Middle frontal gyrus (tissue), 1 donor: ENCODE measurements around the gene NIPBL.
"Not testable (repeated sequence)": the region's sequence is repeated elsewhere in the genome, so short reads cannot be mapped to it uniquely, and the experiment has no call there.

Source experiments
- DNase-seq: peaks from one replicate; pipeline ENCODE4 v3.0.0-alpha.2; 2015; ENCODE audit warnings: low spot score; ENCODE audit errors: extremely low spot score

The NIPBL gene

DNA sequence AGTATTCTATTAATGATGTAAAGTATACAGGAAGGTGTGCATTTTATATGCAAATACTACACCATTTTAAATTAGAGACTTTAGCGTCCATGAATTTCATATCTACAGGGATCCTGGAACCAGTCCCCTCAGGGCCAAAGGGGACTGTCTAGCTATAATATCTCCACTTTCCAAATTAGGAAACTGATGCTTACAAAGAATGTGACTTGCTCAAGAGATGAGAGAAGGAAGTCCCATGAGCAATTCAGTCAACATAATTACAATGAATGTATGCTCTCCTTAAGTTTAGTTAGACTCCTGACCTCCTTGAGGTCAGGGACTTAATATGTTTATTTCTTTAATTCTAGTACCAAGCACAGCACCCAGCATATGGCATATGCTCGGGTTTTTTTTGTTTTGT, 23.7 kb downstream of the NIPBL start:
- no peak for DNase-seq

DNA sequence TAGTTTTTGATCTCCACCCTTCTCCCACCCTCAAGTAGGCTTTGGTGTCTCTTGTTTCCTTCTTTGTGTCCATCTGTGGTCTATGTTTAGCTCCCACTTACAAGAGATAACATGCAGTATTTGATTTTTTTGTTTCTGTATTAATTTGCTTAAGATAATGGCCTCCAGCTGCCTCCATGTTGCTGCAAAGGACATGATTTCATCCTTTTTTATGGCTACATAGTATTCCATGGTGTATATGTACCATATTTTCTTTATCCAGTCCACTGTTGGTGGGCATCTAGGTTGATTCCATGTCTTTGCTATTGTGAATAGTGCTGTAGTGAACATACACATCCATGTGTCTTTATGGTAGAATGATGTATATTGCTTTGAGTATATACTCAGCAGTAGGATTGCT, 24.5 kb downstream of the NIPBL start:
- not testable (repeated sequence) for DNase-seq

DNA sequence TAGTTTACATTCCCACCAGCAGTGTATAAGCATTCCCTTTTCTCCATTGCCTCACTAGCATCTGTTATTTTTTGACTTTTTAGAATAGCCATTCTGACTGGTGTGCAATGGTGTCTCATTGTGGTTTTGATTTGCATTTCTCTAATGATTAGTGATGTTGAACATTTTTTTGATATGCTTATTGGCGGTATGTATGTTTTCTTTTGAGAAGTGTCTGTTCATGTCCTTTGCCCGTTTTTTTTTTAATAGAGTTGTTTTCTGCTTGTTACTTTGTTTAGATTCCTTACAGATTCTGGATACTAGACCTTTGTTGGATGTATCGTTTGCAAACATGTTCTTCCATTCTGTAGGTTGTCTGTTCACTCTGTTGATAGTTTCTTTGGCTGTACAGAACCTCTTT, 25.3 kb downstream of the NIPBL start:
- DNase-seq, result no peak

DNA sequence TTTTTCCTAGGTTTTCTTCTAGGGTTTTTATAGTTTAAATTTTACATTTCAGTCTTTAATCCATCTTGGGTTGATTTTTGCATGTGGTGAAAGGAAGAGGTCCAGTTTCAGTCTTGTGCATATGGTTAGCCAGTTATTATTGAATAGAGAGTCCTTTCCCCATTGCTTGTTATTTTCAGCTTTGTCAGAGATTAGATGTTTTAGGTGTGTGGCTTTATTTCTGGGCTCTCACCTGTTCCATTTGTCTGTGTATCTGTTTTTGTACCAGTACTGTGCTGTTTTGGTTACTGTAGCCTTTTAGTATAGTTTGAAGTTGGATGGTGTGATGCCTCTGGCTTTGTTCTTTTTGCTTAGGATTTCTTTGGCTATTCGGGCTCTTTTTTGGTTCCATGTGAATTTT, 25.8 kb downstream of the NIPBL start:
- no peak for DNase-seq

DNA sequence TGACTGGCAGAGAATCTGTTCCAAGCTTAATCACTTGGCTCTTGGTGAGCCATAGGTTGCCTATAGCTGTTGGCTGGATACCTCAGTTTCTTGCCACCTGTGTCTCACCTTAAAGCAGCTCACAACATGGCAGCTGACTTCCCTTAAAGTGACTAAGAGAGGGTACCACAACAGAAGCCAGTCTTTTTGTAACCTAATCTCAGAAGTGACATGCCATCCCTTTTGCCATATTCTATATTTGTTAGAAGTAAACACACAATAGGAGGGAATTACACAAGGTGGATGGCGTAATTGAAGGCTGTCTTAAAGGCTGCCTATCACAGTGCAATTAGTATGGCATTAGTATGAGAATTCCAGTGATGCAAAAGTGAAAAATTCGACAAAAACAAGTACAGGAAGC, 28.1 kb downstream of the NIPBL start:
- no peak for DNase-seq

DNA sequence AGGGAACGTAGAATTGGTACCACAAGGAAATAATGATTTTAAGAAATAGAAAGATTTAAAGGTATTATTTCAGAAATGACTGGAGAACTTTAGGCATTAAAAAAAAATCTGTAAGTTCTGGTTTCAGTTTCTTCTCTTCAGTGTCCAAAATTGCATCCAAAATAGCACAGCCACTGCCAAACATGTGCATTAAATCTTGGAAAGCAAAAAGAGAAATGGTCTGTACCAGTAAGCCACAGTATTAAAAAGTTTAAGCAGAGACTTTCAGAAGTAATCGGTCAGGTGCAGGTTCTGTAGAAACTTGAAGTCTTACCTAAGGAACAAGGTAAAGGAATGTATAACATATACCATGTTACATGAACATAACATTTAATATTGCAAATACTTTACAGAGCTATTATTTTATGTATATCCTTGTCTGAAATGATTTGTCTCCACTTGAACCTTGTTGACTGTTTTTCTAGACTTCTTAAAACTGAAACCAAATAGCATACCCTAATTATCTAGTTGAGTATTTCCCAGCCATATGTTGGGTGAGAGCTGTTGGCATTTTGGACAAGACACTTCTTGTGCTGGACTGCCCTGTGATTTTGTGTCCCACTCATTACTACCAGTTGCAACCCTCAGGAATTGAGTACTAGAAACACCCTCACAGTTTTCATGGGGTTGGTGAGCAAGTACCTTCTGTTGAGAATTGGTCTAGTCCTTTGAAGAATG, 32.1 kb downstream of the NIPBL start:
- DNase-seq, result no peak

DNA sequence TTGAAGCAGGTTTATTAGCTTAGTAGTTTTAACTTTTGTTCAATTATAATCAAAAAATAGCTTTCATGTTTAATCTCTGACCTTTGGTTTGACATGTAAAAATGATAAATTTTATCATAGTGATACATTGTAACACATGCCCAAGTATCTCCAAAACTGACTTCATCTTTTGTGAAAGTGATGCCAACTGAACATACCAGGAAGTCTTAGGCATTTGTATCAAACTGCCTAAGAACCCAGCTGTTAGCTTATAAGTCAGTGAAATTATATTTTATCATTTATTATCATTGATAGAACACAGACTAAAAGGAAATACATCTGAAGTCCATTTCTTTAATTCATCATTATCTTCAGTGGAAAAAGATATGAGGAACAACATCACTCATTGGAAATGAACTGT, 39.1 kb downstream of the NIPBL start:
- no peak for DNase-seq

DNA sequence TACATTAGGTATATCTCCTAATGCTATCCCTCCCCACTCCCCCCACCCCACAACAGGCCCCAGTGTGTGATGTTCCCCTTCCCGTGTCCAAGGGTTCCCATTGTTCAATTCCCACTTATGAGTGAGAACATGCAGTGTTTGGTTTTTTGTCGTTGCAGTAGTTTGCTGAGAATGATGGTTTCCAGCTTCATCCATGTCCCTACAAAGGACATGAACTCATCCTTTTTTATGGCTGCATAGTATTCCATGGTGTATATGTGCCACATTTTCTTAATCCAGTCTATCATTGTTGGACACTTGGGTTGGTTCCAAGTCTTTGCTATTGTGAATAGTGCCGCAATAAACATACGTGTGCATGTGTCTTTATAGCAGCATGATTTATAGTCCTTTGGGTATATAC, 40.0 kb downstream of the NIPBL start:
- DNase-seq, result not testable (repeated sequence)

DNA sequence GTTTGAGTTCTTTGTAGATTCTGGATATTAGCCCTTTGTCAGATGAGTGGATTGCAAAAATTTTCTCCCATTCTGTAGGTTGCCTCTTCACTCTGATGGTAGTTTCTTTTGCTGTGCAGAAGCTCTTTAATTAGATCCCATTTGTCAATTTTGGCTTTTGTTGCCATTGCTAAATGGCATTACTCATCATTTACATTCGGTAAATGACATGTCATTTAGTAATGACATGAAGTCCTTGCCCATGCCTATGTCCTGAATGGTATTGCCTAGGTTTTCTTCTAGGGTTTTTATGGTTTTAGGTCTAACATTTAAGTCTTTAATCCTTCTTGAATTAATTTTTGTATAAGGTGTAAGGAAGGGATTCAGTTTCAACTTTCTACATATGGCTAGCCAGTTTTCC, 40.8 kb downstream of the NIPBL start:
- DNase-seq, result not testable (repeated sequence)

DNA sequence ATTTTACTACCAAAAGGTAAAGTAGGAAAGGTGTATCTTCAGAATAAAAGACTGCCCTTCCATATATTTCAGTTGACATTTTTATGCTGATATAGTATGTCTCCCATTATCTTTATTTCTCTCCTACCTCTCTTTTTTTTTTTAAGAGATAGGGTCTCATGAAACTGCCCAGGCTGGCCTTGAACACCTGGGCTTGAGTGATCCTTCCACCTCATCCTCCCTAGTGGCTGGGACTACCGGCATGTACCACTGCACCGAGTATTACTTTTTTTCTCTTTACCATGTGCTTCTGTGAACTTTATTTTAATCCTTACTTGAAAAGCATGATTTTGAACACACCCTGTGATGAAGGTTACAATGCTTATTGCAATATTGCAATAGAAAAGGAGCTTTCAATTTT, 42.7 kb downstream of the NIPBL start:
- DNase-seq, result no peak

DNA sequence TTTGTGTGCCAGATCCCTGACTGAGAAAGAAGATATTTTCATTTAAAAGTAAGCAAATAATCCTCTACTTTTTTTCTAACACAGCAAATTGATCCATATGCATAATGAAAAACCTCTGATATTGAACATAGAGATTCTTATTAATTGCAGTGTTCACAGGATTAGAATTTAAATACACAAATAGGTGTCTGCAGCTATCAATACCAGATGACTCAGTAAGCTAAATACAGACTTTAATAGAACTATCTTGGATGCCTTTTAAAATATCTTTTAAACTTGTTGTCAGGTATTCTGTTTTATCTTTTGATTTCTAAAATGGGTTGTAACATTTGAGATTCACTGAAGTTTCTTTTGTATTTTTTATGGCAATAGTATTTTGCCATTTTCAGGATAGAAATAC, 43.1 kb downstream of the NIPBL start:
- no peak for DNase-seq

DNA sequence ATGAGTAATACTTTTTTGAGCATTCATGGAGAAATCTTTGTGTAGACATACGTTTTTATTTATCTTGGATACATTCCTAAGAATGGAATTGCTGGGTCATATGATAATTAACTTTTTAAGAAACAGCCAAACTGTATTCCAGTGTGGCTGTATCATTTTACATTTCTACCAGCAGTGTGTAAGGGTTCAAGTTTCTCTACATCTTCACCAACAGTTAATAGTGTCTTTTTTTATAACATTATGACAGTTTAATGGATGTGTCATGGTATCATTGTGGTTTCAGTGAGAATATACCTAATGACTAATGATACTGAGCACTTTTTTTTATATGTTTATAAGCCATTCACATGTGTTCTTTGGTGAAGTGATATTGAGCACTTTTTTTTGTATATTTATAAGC, 52.4 kb downstream of the NIPBL start:
- no peak for DNase-seq

DNA sequence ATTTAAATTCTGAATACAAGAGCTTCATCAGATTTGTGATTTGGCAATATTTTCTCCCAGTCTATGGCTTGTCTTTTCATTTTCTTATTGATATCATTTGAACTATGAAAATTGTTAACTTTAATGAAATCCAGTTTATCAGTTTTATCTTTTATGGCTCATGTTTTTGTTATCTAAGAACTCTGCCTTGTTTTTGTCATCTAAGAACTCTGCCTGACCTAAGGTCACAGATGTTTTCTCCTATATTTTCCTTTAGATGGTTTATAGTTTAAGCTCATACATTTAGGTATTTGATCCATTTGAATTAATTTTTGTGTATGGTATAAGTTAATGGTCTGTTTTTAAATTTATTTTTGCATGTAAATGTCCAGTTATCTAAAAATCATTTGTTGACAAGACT, 52.9 kb downstream of the NIPBL start:
- DNase-seq, result no peak

DNA sequence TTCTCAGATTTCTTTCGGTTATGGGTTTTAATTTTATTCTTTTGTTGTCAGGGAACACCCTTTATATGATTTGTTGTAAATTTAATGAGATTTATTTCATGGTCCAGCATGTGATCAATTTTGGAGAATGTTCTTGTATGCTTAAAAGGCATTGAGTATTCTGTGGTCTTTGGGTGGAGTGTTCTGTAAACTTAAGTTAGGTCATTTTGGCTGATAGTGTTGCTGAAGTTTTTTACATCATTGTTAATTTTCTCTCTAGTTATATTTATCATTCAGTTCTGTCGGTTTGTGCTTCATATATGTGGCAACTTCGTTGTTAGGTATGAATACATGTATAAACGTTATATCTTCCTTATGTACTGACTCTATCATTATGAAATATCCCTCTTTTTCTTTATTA, 55.5 kb downstream of the NIPBL start:
- DNase-seq, result no peak

DNA sequence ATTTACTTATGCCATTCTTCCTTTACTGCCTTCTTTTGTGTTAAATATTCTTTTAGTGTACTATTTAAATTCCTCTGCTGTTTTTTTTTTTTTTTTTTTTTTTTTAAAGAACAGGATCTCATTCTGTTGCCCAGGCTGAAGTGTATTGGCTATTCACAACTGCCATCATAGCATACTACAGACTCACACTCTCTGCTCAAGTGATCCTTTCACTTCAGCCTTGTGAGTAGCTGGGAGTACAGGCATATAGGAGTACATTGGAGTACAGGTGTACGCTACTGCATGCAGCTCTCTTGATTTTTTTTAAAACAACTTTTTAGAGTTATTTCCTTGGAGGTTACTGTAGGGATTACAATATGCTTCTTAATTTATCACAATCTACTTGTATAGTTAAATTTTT, 56.1 kb downstream of the NIPBL start:
- no peak for DNase-seq

DNA sequence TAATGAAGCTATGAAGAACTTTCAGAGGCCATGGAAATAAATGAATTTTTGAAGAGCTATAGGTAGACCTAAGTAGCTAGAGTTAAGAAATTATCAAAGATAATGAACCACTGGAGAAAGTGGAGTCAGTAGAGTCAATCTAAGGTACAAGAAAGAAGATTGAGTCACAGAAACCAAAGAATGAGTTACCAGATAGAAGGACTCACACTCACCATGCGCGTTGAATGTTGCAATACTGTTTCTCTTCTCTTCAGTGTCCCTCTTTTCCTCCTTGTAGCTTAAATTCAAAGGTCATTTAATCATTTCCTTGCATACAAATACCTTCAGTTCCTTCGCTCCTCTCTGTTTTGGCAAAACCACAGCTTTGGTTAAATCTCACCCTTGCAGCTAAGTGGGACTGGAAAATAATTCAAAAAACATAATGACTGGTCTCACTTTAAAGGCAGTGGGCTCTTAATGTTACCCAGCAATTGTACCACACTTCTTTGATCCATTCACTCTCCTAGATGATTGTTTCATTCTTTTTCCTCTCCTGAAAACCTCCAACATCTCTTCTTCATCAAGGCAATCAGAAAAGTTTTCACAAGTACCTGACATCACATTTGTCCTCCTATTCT, 58.3 kb downstream of the NIPBL start:
- DNase-seq, result no peak

DNA sequence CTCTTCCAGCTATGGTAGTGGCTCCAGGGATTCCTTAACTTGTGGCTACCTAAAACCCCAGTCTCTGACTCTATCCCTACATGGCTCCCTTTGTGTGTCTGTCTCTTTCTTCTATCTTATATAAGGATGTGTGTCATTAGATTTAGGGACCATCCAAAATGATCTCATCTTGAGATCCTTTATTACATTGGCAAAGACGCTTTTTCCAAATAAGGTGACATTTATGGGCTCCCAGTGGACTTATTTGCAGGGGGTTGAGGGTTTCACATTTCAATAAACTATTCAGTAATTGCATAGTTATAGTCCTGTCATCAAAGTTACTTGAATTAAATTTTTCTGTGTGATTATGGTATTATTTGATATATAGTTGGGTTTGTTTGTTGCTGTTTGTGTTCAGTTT, 59.2 kb downstream of the NIPBL start:
- DNase-seq, result no peak

DNA sequence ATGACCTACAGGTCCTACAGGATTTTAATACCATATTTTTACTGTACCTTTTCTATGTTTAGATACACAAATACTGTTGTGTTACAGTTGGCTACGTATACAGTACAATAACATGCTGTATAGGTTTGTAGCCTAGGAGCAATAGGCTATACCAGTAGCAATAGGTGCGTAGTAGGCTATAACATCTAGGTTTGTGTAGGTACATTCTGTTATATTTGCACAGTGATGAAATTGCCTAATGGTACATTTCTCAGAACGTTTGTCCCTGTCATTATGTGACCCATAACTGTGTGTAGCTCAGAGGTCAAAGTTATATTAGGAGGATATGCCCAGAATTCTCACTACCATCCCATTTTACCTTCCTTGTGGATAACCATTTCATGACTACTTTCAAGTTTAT, 59.7 kb downstream of the NIPBL start:
- DNase-seq, result no peak

DNA sequence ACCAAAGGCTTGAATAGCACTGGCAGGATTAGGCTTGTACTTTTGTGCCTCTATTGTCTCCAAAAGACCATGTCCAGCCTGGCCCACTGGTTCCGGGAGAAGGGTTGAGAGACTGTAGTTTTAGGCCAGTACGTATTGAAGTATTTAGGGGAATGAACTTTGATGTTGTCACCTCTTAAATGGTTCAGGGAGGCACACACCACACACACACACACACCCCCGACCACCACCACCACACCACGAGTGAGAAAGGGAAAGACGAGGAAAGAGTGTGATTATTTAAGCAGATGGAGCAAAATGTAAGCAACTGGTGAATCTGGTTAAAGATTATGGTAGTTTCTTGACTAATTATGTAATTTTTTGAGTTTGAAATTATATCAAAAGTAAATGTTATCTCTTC, 61.6 kb downstream of the NIPBL start:
- no peak for DNase-seq

DNA sequence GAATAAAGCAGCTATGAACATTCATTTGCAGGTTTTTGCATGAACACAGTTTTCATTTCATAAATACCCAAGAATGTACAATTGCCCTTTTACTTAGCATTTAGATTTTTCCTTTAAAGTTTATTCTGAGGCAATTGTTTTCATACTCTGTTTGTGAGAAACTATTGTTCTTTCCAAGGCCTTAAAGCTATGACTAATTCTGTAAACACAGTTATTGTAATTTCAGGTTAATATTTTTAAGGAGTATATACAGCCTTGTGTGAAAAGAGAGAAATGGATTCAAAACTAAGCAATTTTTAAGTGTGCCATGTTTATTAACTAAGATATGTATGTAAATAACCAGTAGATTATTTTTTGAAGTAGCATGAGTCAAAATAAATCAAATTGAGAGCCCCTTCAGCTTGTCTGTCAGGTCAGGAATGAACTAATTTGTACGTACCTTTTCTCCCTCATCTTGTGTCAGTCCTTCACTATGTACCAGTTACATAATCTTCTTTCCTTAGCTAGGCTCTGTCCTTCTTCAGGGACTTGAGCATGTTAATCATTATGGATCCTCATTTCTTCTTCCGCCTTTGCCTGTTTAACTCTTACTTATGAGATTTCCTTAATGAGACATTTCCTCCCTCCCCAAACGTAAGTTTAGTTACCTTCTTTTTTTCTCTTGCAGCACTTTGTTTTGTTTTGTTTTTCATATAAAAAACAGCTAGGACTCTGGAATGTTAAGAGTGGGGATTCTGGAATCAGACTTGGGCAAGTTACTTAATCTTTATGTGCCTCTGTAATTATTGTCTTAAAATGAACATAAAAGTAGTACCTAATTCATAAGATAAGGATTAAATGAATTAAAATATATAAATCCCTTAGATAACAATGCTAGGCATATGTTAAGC, 63.6 kb downstream of the NIPBL start:
- DNase-seq, result no peak

DNA sequence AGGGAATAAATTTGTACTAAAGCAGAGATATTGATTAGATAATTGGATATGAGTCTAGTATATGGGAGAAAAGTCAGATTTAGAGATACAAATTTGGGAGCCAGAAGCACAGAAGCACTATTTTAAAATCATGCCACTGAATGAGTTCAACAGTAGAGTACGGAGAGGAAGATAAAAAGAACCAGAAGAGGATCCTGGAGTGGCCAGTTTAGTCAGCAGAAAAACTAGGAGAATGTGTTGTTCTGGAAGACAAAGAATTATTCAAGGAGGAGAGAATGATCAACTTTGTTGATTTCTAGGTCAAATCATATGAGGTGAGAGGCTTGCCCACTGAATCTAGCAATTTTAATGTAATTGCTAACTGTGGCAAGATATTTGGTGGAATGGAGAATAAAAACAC, 67.0 kb downstream of the NIPBL start:
- DNase-seq, result no peak

DNA sequence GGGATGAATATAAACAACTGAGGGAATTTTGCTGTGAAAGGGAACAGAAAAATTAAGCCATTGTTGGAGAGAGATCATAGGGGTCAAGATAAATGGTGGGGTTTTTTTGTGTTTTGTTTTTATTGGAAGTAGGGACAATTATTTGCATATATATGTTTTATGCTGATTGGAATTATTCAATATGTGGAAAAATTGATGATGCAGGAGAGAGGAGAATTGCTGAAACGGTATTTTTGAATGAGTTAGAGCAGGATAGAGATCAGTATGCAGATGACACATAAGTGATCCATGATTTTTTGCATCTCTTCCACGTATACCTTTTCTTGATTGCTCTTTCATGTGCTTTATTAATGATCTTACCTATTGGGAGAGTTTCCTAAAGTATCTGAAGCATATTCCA, 67.5 kb downstream of the NIPBL start:
- DNase-seq, result no peak
